Activated T-cell treated with anti-CD3 and anti-CD28 coated beads for 1 hour (primary cell): ENCODE results near the gene IL20.

Experiments
- DNase-seq: peaks from one replicate; pipeline ENCODE4 v3.0.0-alpha.2; 2020; ENCODE audit warnings: low read depth

Gene IL20, protein sequence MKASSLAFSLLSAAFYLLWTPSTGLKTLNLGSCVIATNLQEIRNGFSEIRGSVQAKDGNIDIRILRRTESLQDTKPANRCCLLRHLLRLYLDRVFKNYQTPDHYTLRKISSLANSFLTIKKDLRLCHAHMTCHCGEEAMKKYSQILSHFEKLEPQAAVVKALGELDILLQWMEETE

DNA sequence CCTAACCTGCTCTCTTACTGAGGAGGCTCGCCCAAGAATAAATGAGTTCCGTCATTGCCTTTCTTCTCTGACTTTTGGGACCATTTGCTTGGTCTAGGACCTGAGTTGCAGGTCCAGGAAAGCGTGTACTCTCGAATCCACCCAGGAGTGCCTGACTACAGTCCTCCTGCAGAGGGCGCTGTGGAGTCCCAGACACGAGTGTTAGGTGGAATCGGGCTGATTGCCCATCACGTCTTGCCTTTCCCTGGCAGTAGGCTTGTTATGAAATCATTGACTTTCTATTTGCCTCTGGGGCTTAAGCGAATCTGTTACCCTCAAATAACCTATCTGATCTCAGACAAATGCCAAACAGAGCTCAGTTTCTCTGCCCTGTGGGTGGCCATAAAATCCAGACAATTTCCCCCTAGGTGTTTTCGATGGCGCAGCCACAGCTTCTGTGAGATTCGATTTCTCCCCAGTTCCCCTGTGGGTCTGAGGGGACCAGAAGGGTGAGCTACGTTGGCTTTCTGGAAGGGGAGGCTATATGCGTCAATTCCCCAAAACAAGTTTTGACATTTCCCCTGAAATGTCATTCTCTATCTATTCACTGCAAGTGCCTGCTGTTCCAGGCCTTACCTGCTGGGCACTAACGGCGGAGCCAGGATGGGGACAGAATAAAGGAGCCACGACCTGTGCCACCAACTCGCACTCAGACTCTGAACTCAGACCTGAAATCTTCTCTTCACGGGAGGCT is at the start of gene IL20:
TSS of gene IL20 (plus strand) at position 685 of the 733 bp plus-strand sequence. CDS start 230 bp downstream, outside the sequence.
- peak; percentile 93 for DNase-seq

- DNase-seq, result no peak
These were observed 48.8 kb upstream of the IL20 start for GRCh38 chr1:206816390-206817287.

GRCh38 chr1:206821493-206821892 is 43.9 kb upstream of the IL20 start:
- DNase-seq, result no peak

- DNase-seq, result no peak
These were observed 41.7 kb upstream of the IL20 start for GRCh38 chr1:206823727-206824126.

- DNase-seq, result no peak
These were observed 41.1 kb upstream of the IL20 start for GRCh38 chr1:206824331-206824730.

GRCh38 chr1:206826394-206826793 is 39.0 kb upstream of the IL20 start:
- DNase-seq, result no peak

GRCh38 chr1:206828061-206828460 is 37.4 kb upstream of the IL20 start:
- DNase-seq, result no peak

DNA sequence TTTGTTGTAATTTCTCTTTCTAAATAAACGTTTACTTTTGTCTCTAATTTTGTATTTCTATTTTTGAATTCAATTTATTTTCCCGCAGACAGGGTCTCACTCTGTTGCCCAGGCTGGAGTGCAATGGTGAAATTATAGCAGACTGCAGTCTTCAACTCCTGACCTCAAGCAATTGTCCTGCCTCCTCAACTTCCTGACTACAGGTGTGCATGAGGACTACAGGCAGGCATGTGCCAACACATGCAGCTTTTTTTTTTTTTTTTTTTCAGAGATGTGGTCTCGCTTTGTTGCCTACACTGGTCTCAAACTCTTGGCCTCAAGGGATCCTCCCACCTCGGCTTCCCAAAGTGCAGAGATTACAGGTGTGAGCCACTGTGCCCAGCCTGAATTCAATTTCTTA is 36.7 kb upstream of the IL20 start:
- DNase-seq, result no peak

- no peak for DNase-seq
These were observed 36.1 kb upstream of the IL20 start for GRCh38 chr1:206829282-206829681.

GRCh38 chr1:206829875-206830274 is 35.5 kb upstream of the IL20 start:
- no peak for DNase-seq

DNA sequence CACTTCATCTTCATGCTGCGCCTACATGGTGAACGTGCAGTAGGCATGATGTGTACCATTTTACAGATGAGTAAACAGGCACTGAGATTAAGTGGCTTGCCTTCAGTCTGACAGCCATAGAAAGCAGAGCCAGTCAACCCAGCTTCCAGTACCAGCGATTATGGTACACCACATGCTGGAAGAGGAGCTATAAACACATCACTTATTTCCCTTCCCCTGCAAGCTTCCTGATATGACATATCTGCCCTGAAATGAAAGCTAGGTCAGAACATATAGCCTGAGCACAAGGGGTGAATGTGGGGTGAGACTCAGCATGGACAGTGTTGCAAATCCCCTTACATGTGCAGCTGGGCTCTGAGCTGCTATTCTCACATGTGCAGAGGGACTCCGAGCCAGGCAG is 33.8 kb upstream of the IL20 start:
- no peak for DNase-seq

- no peak for DNase-seq
These were observed 33.0 kb upstream of the IL20 start for GRCh38 chr1:206832352-206832880.

GRCh38 chr1:206833106-206833680 is 32.2 kb upstream of the IL20 start:
- DNase-seq, result no peak

DNA sequence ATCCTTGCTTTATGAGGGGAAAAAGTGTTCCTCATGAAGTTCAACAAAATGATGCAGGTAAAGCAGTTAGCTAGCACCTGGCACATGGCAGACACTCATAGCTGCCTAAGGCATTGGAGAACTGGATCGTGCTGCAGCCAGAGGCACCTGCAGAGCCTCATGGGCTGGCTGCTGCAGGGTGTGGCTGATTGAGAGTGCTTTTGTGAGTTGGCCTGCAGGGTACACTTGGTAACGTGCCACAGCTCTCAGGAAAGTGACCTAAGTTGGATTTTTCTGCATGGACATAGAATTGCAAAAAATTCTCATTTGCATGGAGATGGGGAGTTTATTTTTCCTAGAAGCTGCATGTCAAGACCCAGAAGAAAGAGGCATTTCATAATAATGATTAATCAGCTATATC is 31.6 kb upstream of the IL20 start:
- no peak for DNase-seq

GRCh38 chr1:206834217-206834616 is 31.2 kb upstream of the IL20 start:
- DNase-seq, result no peak

GRCh38 chr1:206834711-206835110 is 30.7 kb upstream of the IL20 start:
- DNase-seq, result no peak

DNA sequence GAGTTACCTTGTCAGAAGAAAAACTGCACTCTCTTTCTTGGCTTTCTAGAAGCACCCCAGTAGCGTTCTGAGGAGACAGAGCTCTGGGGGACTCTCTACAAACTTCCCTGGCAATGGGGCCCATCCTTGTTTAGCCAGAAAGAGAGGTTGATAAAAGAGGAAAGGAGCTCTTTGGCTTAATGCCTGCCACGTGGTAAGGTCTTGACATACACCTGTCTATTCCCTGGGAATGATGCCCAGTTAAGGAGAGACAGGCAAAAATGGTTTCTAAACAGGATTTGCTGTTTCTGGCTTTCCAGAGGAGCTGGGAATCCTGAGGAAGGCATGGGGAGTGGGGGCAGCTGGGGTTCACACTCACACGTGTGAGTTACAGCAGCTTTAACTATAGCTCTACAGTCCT is 30.2 kb upstream of the IL20 start:
- DNase-seq, result no peak

- DNase-seq, result no peak
These were observed 29.3 kb upstream of the IL20 start for GRCh38 chr1:206836111-206836510.

DNA sequence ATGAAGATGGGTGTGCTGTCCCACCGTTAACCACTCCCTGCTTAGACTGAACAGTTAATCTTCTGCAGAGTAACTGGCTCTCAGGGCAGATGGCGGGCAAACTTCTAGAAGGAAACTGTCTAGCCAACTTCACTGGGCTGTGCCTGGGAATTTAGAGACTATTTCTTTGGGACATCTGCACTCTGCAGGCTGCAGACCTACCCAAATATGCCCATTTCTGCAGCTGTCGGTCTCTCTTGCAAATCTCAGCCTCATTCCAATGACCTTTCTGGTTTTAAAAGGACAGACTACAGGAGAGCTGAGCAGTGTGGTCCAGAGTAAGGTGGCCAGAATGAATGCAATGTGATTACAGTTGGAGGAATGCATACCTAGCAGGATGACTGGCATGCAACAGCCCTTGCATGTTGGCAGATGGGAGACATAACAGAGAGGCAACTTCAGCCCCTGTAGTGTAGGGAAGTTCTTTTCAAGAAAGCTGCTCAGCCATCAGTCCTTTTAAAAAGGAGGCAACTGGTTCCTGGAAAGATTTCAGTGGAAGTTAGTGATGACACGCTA is 26.3 kb upstream of the IL20 start:
- DNase-seq, result no peak

DNA sequence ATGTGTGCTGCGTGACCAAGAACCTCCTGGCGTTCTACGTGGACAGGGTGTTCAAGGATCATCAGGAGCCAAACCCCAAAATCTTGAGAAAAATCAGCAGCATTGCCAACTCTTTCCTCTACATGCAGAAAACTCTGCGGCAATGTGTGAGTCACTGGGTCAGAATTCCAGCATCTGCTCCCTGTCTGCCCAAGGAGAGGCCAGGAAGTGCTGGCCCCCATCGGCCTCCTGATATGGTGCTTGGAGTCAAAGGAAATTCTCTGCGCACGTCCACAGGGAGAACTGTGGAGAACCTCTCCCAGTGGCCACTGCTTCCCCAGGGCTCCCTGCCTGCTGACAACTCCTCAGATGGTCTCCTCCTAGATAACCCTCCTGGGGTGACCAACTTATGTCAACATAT is 25.6 kb upstream of the IL20 start:
- no peak for DNase-seq

DNA sequence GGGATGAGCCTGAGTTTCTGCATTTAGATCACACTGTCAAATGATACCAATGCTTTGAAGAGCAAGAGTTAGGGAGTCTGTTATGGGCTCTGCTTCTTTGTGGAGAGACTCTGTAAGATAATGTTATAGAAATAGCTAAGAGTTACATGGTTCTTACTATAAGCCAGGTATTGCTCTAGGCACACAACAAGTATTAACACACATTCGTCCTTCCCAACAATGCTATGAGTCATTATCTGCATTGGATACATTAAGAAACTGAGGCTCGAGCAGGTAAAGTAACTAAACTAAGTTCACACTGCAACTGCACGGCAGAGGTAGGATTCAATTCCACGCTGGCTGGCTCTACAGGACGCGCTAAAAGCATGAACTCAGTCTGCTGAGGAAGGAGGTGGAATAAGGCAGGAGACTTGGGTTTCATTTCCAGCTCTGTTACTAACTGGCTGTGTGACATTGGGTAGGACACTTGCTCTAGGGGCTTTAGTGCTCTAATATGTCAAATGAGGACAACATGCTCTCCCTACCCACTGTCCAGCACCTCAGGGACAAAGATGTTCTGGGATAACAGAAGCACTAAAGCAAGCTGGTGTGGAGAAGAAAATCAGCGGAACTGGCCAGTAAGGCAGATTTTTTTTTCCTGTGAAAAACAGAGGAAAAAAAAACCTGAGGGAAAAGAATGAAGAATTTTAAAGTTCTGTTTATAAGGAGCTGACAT is 23.7 kb upstream of the IL20 start:
- no peak for DNase-seq
